CD14-positive monocyte (primary cell): ENCODE measurements around the gene PXMP4. TPM values are rescaled to one million over a fixed set of nuclear protein-coding genes. Genes with fewer than 3 reads are reported as not detected.

Source experiments
- DNase-seq, 3 donors: peaks; one replicate each; pipeline ENCODE4 v3.0.0-alpha.2; 2011 to 2022
- H2AFZ ChIP-seq: 2 replicates; pipeline ENCODE4 v1.6.0; 2012; ENCODE audit warnings: mild to moderate bottlenecking, low read depth, low read length, inconsistent platforms; ENCODE audit not compliant: insufficient read depth, poor library complexity, severe bottlenecking
- H3K27ac ChIP-seq, 2 donors: 1 replicate in 1 of 2; 2 replicates in 1 of 2; pipeline ENCODE4 v1.5.1; 2012 to 2013; ENCODE audit warnings: low read length in 2 of 2, control low read depth in 1 of 2, inconsistent platforms in 1 of 2, low read depth in 1 of 2, mild to moderate bottlenecking in 1 of 2
- H3K27me3 ChIP-seq, 2 donors: one replicate each; pipeline versions ENCODE4 v1.6.0 to v1.6.1; 2011 to 2013; ENCODE audit warnings: low read length in 2 of 2; ENCODE audit not compliant: control insufficient read depth in 2 of 2, insufficient read depth in 2 of 2
- H3K36me3 ChIP-seq, 2 donors: replicated peaks in 1 of 2; 1 replicate in 1 of 2; 2 replicates in 1 of 2; pipeline versions ENCODE4 v1.5.1 to v1.6.1; 2012 to 2013; ENCODE audit warnings: low read length in 2 of 2, control low read depth in 1 of 2, inconsistent platforms in 1 of 2, mild to moderate bottlenecking in 1 of 2; ENCODE audit not compliant: insufficient read depth in 2 of 2, control insufficient read depth in 1 of 2
- H3K4me1 ChIP-seq, 2 donors: 1 replicate in 1 of 2; 2 replicates in 1 of 2; pipeline versions ENCODE4 v1.5.1 to v1.6.1; 2012 to 2013; ENCODE audit warnings: low read length in 2 of 2, control low read depth in 1 of 2, inconsistent platforms in 1 of 2, mild to moderate bottlenecking in 1 of 2, moderate library complexity in 1 of 2; ENCODE audit not compliant: insufficient read depth in 2 of 2, control insufficient read depth in 1 of 2
- H3K4me2 ChIP-seq: replicated peaks from 2 replicates; pipeline ENCODE3; 2012; ENCODE audit warnings: low read length, moderate library complexity, mild to moderate bottlenecking; ENCODE audit not compliant: poor library complexity, severe bottlenecking; ENCODE audit errors: extremely low read depth
- H3K4me3 ChIP-seq, 3 experiments: fragments of 200-600 bp in 1 of 3; sonication (generic) in 1 of 3; replicated peaks in 1 of 3; 1 replicate in 2 of 3; 2 replicates in 1 of 3; pipeline ENCODE4 v1.5.1; 2011 to 2013; ENCODE audit warnings: low read length in 3 of 3, mild to moderate bottlenecking in 3 of 3, control low read depth in 2 of 3, low read depth in 2 of 3, inconsistent platforms in 1 of 3, moderate library complexity in 1 of 3
- H3K79me2 ChIP-seq: 2 replicates; pipeline ENCODE4 v1.6.0; 2012; ENCODE audit warnings: mild to moderate bottlenecking, control low read depth, inconsistent platforms, low read length, moderate library complexity; ENCODE audit not compliant: insufficient read depth
- H3K9ac ChIP-seq: 2 replicates; pipeline ENCODE4 v1.6.0; 2017; ENCODE audit warnings: low read length, mild to moderate bottlenecking; ENCODE audit not compliant: insufficient read depth, poor library complexity, severe bottlenecking
- H3K9me3 ChIP-seq, 2 donors: replicated peaks in 1 of 2; 1 replicate in 1 of 2; 2 replicates in 1 of 2; pipeline versions ENCODE4 v1.5.1 to v1.6.1; 2012 to 2013; ENCODE audit warnings: low read length in 2 of 2, control low read depth in 1 of 2; ENCODE audit not compliant: control insufficient read depth in 1 of 2, insufficient read depth in 1 of 2
- H4K20me1 ChIP-seq: 2 replicates; pipeline ENCODE4 v1.6.0; 2012; ENCODE audit warnings: mild to moderate bottlenecking, low read length, control low read depth, moderate library complexity; ENCODE audit not compliant: insufficient read depth
- H3K27ac Mint-ChIP-seq, 7 donors: one replicate each; pipeline ENCODE4 v1.8.0; 2020; ENCODE audit warnings: mild to moderate bottlenecking in 7 of 7, mixed read lengths in 7 of 7, moderate library complexity in 6 of 7, inconsistent platforms in 2 of 7
- H3K27me3 Mint-ChIP-seq, 3 donors: one replicate each; pipeline ENCODE4 v1.8.0; 2021 to 2022; ENCODE audit warnings: low read depth in 3 of 3, mild to moderate bottlenecking in 3 of 3, mixed read lengths in 3 of 3, moderate library complexity in 3 of 3, inconsistent platforms in 1 of 3
- H3K36me3 Mint-ChIP-seq, 2 donors: one replicate each; pipeline ENCODE4 v1.8.0; 2020; ENCODE audit warnings: mixed read lengths in 2 of 2, inconsistent platforms in 1 of 2, mild to moderate bottlenecking in 1 of 2
- H3K4me1 Mint-ChIP-seq: one replicate; pipeline ENCODE4 v1.8.0; 2020; ENCODE audit warnings: mild to moderate bottlenecking, mixed read lengths
- H3K4me3 Mint-ChIP-seq, 2 donors: one replicate each; pipeline ENCODE4 v1.8.0; 2020; ENCODE audit warnings: mild to moderate bottlenecking in 2 of 2, mixed read lengths in 2 of 2, moderate library complexity in 1 of 2
- H3K9me3 Mint-ChIP-seq, 7 donors: one replicate each; pipeline ENCODE4 v1.8.0; 2020 to 2022; ENCODE audit warnings: mixed read lengths in 7 of 7, mild to moderate bottlenecking in 6 of 7, moderate library complexity in 6 of 7, inconsistent platforms in 2 of 7
- WGBS: methylation state at CpG from one replicate; pipeline ENCODE4 v1.1.5; 2013; ENCODE audit warnings: missing lambda C conversion rate; ENCODE audit not compliant: insufficient coverage; 5-methylcytosine and 5-hydroxymethylcytosine counted together
- intact Hi-C, 2 donors: fragments of 100-400 bp; cut with micrococcal nuclease; formaldehyde crosslinking; loops; one replicate each; pipeline versions ENCODE4 v1.15.0 to v1.15.1; 2023
- polyA plus RNA-seq, 3 donors: library from polyadenylated mRNA; depleted of rRNA in 1 of 3; unstranded in 2 of 3; stranded (reverse) in 1 of 3; fragments of 300-500 nt in 2 of 3; fragments of >200 nt in 1 of 3; fragmentation: Illumina TruSeq in 2 of 3; gene quantifications; 1 replicate in 2 of 3; 2 replicates in 1 of 3; pipeline ENCODE4 v1.2.3, GENCODE V29; 2012 to 2021
- TF ChIP-seq, protein P1 (sequence below): fragments of 200-600 bp; IDR thresholded peaks from one replicate; pipeline ENCODE4 v1.8.0; 2022; ENCODE audit warnings: antibody characterized with exemption, mild to moderate bottlenecking

The PXMP4 gene
- polyA plus RNA-seq, 3 donors: 4.9 to 11.4 (median 9.0) TPM

GRCh38 chr20:33761698-33762250 is 41.7 kb upstream of the PXMP4 start:
- WGBS: 97% methylated on average over 11 of the region's 13 CpGs
- Histone ChIP-seq H3K36me3 (peaks cover 18 to 62% of the 10 kb centered on the region in 2 donors), H3K27ac (no peak overlapping the region), H3K9ac (no peak overlapping the region), H3K4me3 (no peak overlapping the region), H3K9me3 (peaks cover 0 to 6% of the 10 kb centered on the region in 2 donors), H3K4me1 (no peaks in the 10 kb centered on the region), H3K79me2 (no peaks in the 10 kb centered on the region), H2AFZ (no peak overlapping the region), H4K20me1 (no peaks in the 10 kb centered on the region), H3K4me2 (no peak overlapping the region), H3K27me3 (no peaks in the 10 kb centered on the region)
- peaks cover 0 to 8% (median 4%) of the 10 kb centered on the region in 7 donors for H3K9me3 Mint-ChIP-seq
- intact Hi-C loops: no loop called here
- H3K36me3 Mint-ChIP-seq: peaks cover 40 to 57% of the 10 kb centered on the region in 2 donors
- DNase-seq: no peak
- H3K4me3 Mint-ChIP-seq: no peak overlapping the region
- H3K4me1 Mint-ChIP-seq: no peaks in the 10 kb centered on the region
- H3K27ac Mint-ChIP-seq: no peak overlapping the region
- TF ChIP-seq, protein P1, sequence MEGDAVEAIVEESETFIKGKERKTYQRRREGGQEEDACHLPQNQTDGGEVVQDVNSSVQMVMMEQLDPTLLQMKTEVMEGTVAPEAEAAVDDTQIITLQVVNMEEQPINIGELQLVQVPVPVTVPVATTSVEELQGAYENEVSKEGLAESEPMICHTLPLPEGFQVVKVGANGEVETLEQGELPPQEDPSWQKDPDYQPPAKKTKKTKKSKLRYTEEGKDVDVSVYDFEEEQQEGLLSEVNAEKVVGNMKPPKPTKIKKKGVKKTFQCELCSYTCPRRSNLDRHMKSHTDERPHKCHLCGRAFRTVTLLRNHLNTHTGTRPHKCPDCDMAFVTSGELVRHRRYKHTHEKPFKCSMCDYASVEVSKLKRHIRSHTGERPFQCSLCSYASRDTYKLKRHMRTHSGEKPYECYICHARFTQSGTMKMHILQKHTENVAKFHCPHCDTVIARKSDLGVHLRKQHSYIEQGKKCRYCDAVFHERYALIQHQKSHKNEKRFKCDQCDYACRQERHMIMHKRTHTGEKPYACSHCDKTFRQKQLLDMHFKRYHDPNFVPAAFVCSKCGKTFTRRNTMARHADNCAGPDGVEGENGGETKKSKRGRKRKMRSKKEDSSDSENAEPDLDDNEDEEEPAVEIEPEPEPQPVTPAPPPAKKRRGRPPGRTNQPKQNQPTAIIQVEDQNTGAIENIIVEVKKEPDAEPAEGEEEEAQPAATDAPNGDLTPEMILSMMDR: no peak
- H3K27me3 Mint-ChIP-seq: peaks cover 0 to 3% (median 0%) of the 10 kb centered on the region in 3 donors

DNA sequence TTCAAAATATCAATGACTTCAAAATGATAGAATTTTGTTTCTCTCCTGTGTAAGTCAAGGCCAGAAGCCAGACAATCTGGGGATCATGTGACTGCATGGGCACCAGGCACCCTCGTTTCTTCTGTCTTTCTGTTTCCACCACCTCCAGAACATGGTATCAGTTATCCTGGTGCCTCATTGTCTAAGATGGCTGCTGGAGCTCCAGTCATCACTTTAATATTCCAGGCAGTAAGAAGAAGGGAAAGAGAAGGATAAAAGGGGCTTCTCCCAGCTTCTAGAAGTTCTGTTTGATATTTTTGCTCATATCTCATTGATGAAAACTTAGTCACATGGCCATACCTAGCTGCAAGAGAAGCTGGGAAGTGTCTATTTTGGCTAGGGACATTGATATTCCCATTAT is 37.3 kb upstream of the PXMP4 start:
- Mint-ChIP-seq H3K4me1 (peaks cover 1% of the 10 kb centered on the region), H3K4me3 (no peak overlapping the region), H3K36me3 (peaks cover 54 to 74% of the 10 kb centered on the region in 2 donors), H3K27ac (peak overlapping the region in 1 of 7 donors; percentile 2), H3K9me3 (peaks cover 0 to 8% (median 4%) of the 10 kb centered on the region in 7 donors), H3K27me3 (no peaks in the 10 kb centered on the region)
- H3K9me3 ChIP-seq: peaks cover 0 to 6% of the 10 kb centered on the region in 2 donors
- no CpG with 5 or more reads among the region's 1 CpG for WGBS
- TF ChIP-seq, protein P1: no peak
- no peaks in the 10 kb centered on the region for H3K27me3 ChIP-seq
- no peak for DNase-seq
- peaks cover 19 to 73% of the 10 kb centered on the region in 2 donors for H3K36me3 ChIP-seq
- no peaks in the 10 kb centered on the region for H4K20me1 ChIP-seq
- H3K4me2 ChIP-seq: no peak overlapping the region
- no peak overlapping the region for H3K9ac ChIP-seq
- no peak overlapping the region for H3K27ac ChIP-seq
- no peak overlapping the region for H3K4me3 ChIP-seq
- H3K79me2 ChIP-seq: no peaks in the 10 kb centered on the region
- H2AFZ ChIP-seq: no peak overlapping the region
- intact Hi-C loops: no loop called here
- no peaks in the 10 kb centered on the region for H3K4me1 ChIP-seq
